ENCODE results near the gene CCDC191. TPM values are rescaled to one million over a fixed set of nuclear protein-coding genes. Genes with fewer than 3 reads are reported as not detected.

Gene CCDC191
- total and polyA plus RNA-seq, 8 donors: 2.8 to 8.7 (median 4.4) TPM

DNA sequence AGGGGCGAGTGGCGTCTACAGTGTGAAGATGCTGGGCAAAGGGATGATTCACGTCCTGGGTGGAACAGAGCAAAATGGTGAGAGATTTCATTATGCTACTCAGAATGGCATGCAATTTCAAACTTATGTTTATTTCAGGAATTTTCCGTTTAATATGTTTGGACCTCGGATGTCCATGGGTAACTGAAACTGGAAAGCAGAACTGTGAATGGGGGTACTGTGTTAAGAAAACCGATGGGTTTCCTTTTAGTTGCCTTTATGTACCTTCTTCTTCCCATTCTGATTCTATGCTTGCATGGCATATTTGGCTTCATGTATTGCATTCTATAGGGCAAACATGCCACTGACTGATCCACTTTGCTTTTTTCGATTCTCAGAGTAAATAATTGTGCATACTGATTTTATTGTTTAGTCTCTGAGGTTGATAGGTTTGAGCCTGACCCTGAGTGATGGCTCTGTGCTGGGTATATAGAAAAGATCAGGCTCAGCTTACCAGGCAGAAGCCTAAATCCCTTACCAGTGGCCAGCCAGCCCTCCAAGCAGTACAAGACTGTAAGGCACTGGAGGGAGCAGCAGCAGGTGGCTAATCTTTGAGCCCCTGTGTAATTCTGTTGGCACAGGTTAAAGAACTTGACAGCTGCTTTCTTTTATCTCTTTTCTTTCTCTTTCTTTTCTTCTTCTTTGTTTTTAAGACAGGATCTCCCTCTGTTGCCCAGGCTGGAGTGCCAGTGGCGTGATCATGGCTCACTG is 4.8 kb upstream of the CCDC191 start:
- intact Hi-C loops (cut with DNase I): no loop called here
- DNase-seq (no peak), ATAC-seq (no peak), FAIRE-seq (no peak)
- TF ChIP-seq, protein P1, sequence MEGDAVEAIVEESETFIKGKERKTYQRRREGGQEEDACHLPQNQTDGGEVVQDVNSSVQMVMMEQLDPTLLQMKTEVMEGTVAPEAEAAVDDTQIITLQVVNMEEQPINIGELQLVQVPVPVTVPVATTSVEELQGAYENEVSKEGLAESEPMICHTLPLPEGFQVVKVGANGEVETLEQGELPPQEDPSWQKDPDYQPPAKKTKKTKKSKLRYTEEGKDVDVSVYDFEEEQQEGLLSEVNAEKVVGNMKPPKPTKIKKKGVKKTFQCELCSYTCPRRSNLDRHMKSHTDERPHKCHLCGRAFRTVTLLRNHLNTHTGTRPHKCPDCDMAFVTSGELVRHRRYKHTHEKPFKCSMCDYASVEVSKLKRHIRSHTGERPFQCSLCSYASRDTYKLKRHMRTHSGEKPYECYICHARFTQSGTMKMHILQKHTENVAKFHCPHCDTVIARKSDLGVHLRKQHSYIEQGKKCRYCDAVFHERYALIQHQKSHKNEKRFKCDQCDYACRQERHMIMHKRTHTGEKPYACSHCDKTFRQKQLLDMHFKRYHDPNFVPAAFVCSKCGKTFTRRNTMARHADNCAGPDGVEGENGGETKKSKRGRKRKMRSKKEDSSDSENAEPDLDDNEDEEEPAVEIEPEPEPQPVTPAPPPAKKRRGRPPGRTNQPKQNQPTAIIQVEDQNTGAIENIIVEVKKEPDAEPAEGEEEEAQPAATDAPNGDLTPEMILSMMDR (IDR thresholded peaks at IDR 0.05): no peak
- Histone ChIP-seq H3K36me3 (no peaks in the 10 kb centered on the region), H3K27ac (no peak overlapping the region), H3K9me3 (no peaks in the 10 kb centered on the region), H3K4me3 (no peak overlapping the region), H3K4me1 (peaks cover 0 to 17% (median 9%) of the 10 kb centered on the region in 3 donors), H3K27me3 (no peaks in the 10 kb centered on the region)
- 92 to 95% methylated on average over 8 of the region's 8 CpGs for WGBS, 2 donors

DNA sequence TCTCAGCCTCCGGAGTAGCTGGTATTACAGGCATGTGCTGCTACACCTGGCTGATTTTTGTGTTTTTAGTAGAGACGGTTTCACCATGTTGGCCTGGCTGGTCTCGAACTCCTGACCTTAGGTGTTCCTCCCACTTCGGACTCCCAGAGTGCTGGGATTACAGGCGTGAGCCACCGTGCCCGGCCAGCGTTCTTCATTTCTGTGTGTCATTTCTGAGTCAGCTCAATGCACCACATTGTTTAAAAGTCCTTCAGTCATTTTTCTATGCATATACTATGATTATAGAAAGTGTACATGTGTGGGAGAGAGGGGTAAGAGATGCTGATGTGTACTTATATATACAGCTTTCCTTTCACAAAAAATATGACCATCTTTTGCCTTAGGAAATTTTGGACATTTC is 2.3 kb upstream of the CCDC191 start:
- peaks cover 6 to 17% (median 9%) of the 10 kb centered on the region in 3 donors for H3K4me1 ChIP-seq
- no peaks in the 10 kb centered on the region for H3K36me3 ChIP-seq
- no peaks in the 10 kb centered on the region for H3K27me3 ChIP-seq
- FAIRE-seq (no peak), DNase-seq (no peak), ATAC-seq (no peak)
- no peak overlapping the region for H3K4me3 ChIP-seq
- H3K9me3 ChIP-seq: no peaks in the 10 kb centered on the region
- intact Hi-C loops (cut with DNase I): no loop called here
- TF ChIP-seq, protein P1 (IDR thresholded peaks at IDR 0.05): no peak
- WGBS, 2 donors: 80 to 92% methylated on average over 8 of the region's 8 CpGs
- no peak overlapping the region for H3K27ac ChIP-seq

DNA sequence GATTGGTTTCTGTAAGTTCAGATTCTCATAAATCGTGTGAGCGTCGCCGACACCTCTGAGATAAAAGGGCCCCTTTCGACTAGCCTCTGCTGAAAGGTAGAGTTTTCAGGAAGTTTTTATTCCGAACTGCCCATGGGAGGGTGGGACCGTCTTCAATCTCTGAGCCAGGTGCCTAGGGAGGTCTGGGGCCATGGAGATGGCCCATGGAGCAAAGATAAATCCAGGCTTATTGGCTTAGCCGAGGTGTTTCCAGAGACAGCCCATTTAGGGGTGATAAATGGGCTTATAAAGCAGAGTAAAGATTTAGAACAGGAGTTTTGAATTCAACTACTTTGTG is 653 bp upstream of the CCDC191 start:
- H3K9me3 ChIP-seq: no peaks in the 10 kb centered on the region
- intact Hi-C loops (cut with DNase I): no loop called here
- no peak for FAIRE-seq

DNA sequence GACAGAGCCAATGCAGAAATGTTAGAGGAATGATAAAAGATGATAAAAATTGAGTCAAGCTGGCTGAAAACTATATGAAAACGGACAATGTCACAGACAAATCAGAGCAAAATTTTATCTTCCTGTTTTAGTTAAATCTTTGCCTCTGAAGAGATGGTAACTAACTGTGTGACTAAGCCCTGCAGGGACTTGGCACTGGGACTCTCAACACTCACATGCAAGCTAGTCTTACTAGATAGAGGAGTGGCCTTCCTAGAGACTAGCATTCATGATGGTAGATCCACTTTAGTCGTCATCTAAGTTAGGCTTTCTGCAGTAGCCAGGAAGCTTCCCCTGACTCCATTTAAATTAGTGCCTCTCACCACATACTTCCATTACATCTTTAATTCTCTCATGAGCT is 4.1 kb downstream of the CCDC191 start:
- intact Hi-C loops (cut with DNase I): no loop called here
- Histone ChIP-seq H3K9me3 (no peaks in the 10 kb centered on the region), H3K4me1 (peaks cover 0 to 6% (median 0%) of the 10 kb centered on the region in 3 donors), H3K4me3 (no peak overlapping the region), H3K27ac (no peak overlapping the region), H3K36me3 (no peaks in the 10 kb centered on the region), H3K27me3 (no peaks in the 10 kb centered on the region)
- no peak for FAIRE-seq
- no peak for ATAC-seq
- TF ChIP-seq, protein P1 (IDR thresholded peaks at IDR 0.05): no peak
- 82 to 91% methylated on average over 2 of the region's 2 CpGs for WGBS, 2 donors
- no peak for DNase-seq

More for the DNA sequence above, 653 bp upstream of the CCDC191 start:
- Histone ChIP-seq H3K4me1 (peaks cover 6 to 17% (median 9%) of the 10 kb centered on the region in 3 donors), H3K4me3 (peak overlapping the region; percentile 58 to 77 (median 60)), H3K27me3 (no peaks in the 10 kb centered on the region), H3K27ac (peak overlapping the region; percentile 28 to 77 (median 54)), H3K36me3 (no peaks in the 10 kb centered on the region)
- TF ChIP-seq, protein P1 (IDR thresholded peaks at IDR 0.05): no peak
- peak; percentile 4 to 15 (median 4) for ATAC-seq
- DNase-seq: no peak
- WGBS, 2 donors: 0% methylated on average over 8 of the region's 8 CpGs

DNA sequence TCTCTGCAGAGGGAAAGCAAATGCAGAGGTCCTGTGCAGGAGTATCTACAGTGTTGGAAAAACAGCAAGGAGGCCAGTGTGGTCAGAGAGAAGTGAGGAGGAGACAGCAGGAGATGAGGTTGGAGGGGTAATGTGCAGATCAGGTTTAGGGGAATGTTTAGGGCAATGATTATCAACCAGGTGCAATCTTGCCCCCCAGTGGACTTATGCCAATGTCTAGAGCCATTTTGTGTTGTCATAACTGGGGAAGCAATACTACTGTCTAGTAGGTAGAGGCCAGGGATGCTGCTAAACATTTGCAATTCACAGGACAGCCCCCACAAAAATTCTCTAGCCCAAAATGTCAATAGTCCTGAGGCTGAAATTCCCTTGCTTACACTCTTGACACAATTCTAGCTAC is 13.1 kb downstream of the CCDC191 start:
- Histone ChIP-seq H3K9me3 (no peaks in the 10 kb centered on the region), H3K36me3 (no peaks in the 10 kb centered on the region), H3K27me3 (no peaks in the 10 kb centered on the region), H3K4me3 (no peak overlapping the region), H3K4me1 (no peaks in the 10 kb centered on the region), H3K27ac (no peak overlapping the region)
- TF ChIP-seq, protein P1 (IDR thresholded peaks at IDR 0.05): no peak
- FAIRE-seq: no peak
- no peak for ATAC-seq
- DNase-seq: no peak
- intact Hi-C loops (cut with DNase I): no loop called here

Measured in pancreas (tissue), 10 donors.